H1 (cell line): ENCODE results near the gene CNPY2. TPM values are rescaled to one million over a fixed set of nuclear protein-coding genes. Genes with fewer than 3 reads are reported as not detected.

ENCODE experiments used
- CTCF ChIA-PET: fragments of 300-600 bp; sonication (Branson Sonifier 250); formaldehyde crosslinking; loops from one replicate; lab custom pipeline; 2021; ENCODE audit not compliant: partially characterized antibody; lab: Charles Lee
- POLR2A ChIA-PET: fragments of 300-600 bp; sonication (Branson Sonifier 250); formaldehyde crosslinking; loops from one replicate; lab custom pipeline; 2021; ENCODE audit warnings: inconsistent platforms; ENCODE audit not compliant: partially characterized antibody; lab: Charles Lee
- DNase-seq, 2 experiments: peaks; one replicate each; pipeline versions ENCODE4 v3.0.0 to v3.0.0-alpha.2; 2010 to 2022; ENCODE audit warnings: low spot score in 2 of 2, low read depth in 1 of 2, mixed read lengths in 1 of 2
- FAIRE-seq: peaks from 2 replicates; lab custom pipeline; 2011; peaks lifted over from hg19 to GRCh38; lab: Jason Lieb, UNC
- H2AFZ ChIP-seq: 2 replicates; pipeline ENCODE4 v1.8.1; 2012; ENCODE audit warnings: low read length, inconsistent platforms
- H2AK5ac ChIP-seq: 2 replicates; pipeline ENCODE4 v1.6.1; 2013; ENCODE audit warnings: low read depth, low read length
- H2BK120ac ChIP-seq: replicated peaks from 2 replicates; pipeline ENCODE3; 2013; ENCODE audit warnings: low read depth, low read length, inconsistent platforms
- H2BK12ac ChIP-seq: 2 replicates; pipeline ENCODE4 v1.6.1; 2013; ENCODE audit warnings: low read depth, low read length
- H2BK15ac ChIP-seq: 2 replicates; pipeline ENCODE4 v1.6.1; 2013; ENCODE audit warnings: low read length
- H2BK20ac ChIP-seq: 2 replicates; pipeline ENCODE4 v1.6.1; 2013; ENCODE audit warnings: low read length
- H2BK5ac ChIP-seq: 2 replicates; pipeline ENCODE4 v1.6.1; 2013; ENCODE audit warnings: low read depth, low read length
- H3K14ac ChIP-seq: 2 replicates; pipeline ENCODE4 v1.6.1; 2013; ENCODE audit warnings: inconsistent platforms; ENCODE audit not compliant: insufficient read length
- H3K18ac ChIP-seq: 2 replicates; pipeline ENCODE4 v1.6.1; 2013; ENCODE audit warnings: low read length; ENCODE audit errors: extremely low read depth
- H3K23ac ChIP-seq: 2 replicates; pipeline ENCODE4 v1.6.1; 2013; ENCODE audit warnings: inconsistent platforms; ENCODE audit not compliant: insufficient read length
- H3K23me2 ChIP-seq: 2 replicates; pipeline ENCODE4 v1.6.1; 2013; ENCODE audit warnings: low read depth, low read length
- H3K27ac ChIP-seq: 2 replicates; pipeline ENCODE4 v1.6.1; 2011; ENCODE audit warnings: low read depth, low read length, inconsistent platforms
- H3K27me3 ChIP-seq, 4 experiments: replicated peaks in 1 of 4; 1 replicate in 1 of 4; 2 replicates in 3 of 4; pipeline versions ENCODE4 v1.6.1 to v1.8.1; 2011 to 2013; ENCODE audit warnings: low read length in 3 of 4, mild to moderate bottlenecking in 3 of 4, inconsistent platforms in 2 of 4, mixed read lengths in 2 of 4, moderate library complexity in 1 of 4; ENCODE audit not compliant: control insufficient read depth in 3 of 4, insufficient read depth in 3 of 4; ENCODE audit errors: extremely low read depth in 1 of 4
- H3K36me3 ChIP-seq, 4 experiments: 2 replicates each; pipeline versions ENCODE4 v1.6.1 to v1.8.1; 2011 to 2013; ENCODE audit warnings: mild to moderate bottlenecking in 4 of 4, low read length in 3 of 4, moderate library complexity in 2 of 4, control low read depth in 1 of 4, inconsistent platforms in 1 of 4; ENCODE audit not compliant: insufficient read depth in 4 of 4, control insufficient read depth in 2 of 4
- H3K4ac ChIP-seq: replicated peaks from 2 replicates; pipeline ENCODE3; 2013; ENCODE audit warnings: low read length, low read depth, mixed read lengths, inconsistent platforms; ENCODE audit not compliant: insufficient read length
- H3K4me1 ChIP-seq, 4 experiments: replicated peaks in 1 of 4; 1 replicate in 1 of 4; 2 replicates in 3 of 4; pipeline versions ENCODE4 v1.6.1 to v1.8.1; 2011 to 2013; ENCODE audit warnings: low read length in 3 of 4, inconsistent platforms in 2 of 4, mixed read lengths in 1 of 4; ENCODE audit not compliant: insufficient read depth in 4 of 4, control insufficient read depth in 3 of 4
- H3K4me2 ChIP-seq, 2 experiments: 2 replicates each; pipeline versions ENCODE4 v1.6.1 to v1.8.1; 2011 to 2013; ENCODE audit warnings: low read depth in 2 of 2, low read length in 2 of 2, control low read depth in 1 of 2, inconsistent platforms in 1 of 2, mild to moderate bottlenecking in 1 of 2; ENCODE audit not compliant: insufficient read depth in 1 of 2
- H3K4me3 ChIP-seq, 4 experiments: fragments of 200-600, 300-600 bp in 1 of 4; sonication (generic), shearing (Covaris generic), sonication (Bioruptor Twin) in 1 of 4; 2 replicates each; pipeline versions ENCODE4 v1.5.1 to v1.8.1; 2011 to 2016; ENCODE audit warnings: low read length in 4 of 4, low read depth in 3 of 4, control low read depth in 2 of 4, inconsistent platforms in 2 of 4, mild to moderate bottlenecking in 2 of 4, mixed read lengths in 1 of 4, moderate library complexity in 1 of 4; ENCODE audit not compliant: insufficient read depth in 2 of 4; ENCODE audit errors: extremely low read depth in 1 of 4
- H3K56ac ChIP-seq: replicated peaks from 2 replicates; pipeline ENCODE3; 2013; ENCODE audit warnings: low read depth, mild to moderate bottlenecking, mixed read lengths, low read length, inconsistent platforms; ENCODE audit not compliant: insufficient read length
- H3K79me1 ChIP-seq: 2 replicates; pipeline ENCODE4 v1.6.1; 2013; ENCODE audit warnings: low read depth, low read length, control low read depth
- H3K79me2 ChIP-seq, 2 experiments: 2 replicates each; pipeline versions ENCODE4 v1.6.1 to v1.8.1; 2012 to 2013; ENCODE audit warnings: low read length in 2 of 2, mild to moderate bottlenecking in 2 of 2, inconsistent platforms in 1 of 2; ENCODE audit not compliant: insufficient read depth in 2 of 2, control insufficient read depth in 1 of 2
- H3K9ac ChIP-seq, 4 experiments: replicated peaks in 1 of 4; 1 replicate in 1 of 4; 2 replicates in 3 of 4; pipeline versions ENCODE4 v1.6.1 to v1.8.1; 2011 to 2013; ENCODE audit warnings: low read depth in 3 of 4, low read length in 3 of 4, control low read depth in 2 of 4, mild to moderate bottlenecking in 2 of 4, moderate library complexity in 2 of 4, inconsistent platforms in 1 of 4; ENCODE audit errors: extremely low read depth in 1 of 4
- H3K9me3 ChIP-seq, 2 experiments: 2 replicates each; pipeline versions ENCODE4 v1.6.1 to v1.8.1; 2012 to 2013; ENCODE audit warnings: mild to moderate bottlenecking in 2 of 2, moderate library complexity in 2 of 2, control low read depth in 1 of 2, inconsistent platforms in 1 of 2, low read depth in 1 of 2, low read length in 1 of 2, mixed read lengths in 1 of 2; ENCODE audit not compliant: insufficient read depth in 2 of 2
- H4K20me1 ChIP-seq, 2 experiments: replicated peaks in 1 of 2; 2 replicates each; pipeline versions ENCODE3 to v1.8.1; 2011 to 2013; ENCODE audit warnings: inconsistent platforms in 2 of 2, low read length in 2 of 2, mild to moderate bottlenecking in 1 of 2; ENCODE audit not compliant: insufficient read depth in 2 of 2, control insufficient read depth in 1 of 2
- H4K5ac ChIP-seq: 2 replicates; pipeline ENCODE4 v1.6.1; 2013; ENCODE audit warnings: low read length, low read depth, mixed read lengths, inconsistent platforms; ENCODE audit not compliant: insufficient read length
- H4K8ac ChIP-seq: 2 replicates; pipeline ENCODE4 v1.8.0; 2013; ENCODE audit warnings: mild to moderate bottlenecking, moderate library complexity, low read length, inconsistent platforms; ENCODE audit not compliant: insufficient read depth; ENCODE audit errors: extremely low read depth
- H4K91ac ChIP-seq: replicated peaks from 2 replicates; pipeline ENCODE3; 2013; ENCODE audit warnings: low read length, mixed read lengths, inconsistent platforms; ENCODE audit not compliant: insufficient read length
- GABPA ChIP-seq: IDR thresholded peaks from 2 replicates; pipeline ENCODE4 v1.6.1; 2011; ENCODE audit warnings: mild to moderate bottlenecking, low read length, moderate library complexity, borderline replicate concordance; ENCODE audit not compliant: insufficient read depth
- WGBS, 2 experiments: shearing (Covaris generic) in 1 of 2; methylation state at CpG; one replicate each; pipeline versions ENCODE4 v1.1.6 to v1.1.7; 2013 to 2015; ENCODE audit warnings: low lambda C conversion rate in 2 of 2, mixed read lengths in 2 of 2, inconsistent platforms in 1 of 2, low coverage in 1 of 2, missing lambda C conversion rate in 1 of 2; ENCODE audit not compliant: insufficient replicate concordance in 2 of 2, insufficient coverage in 1 of 2, insufficient read length in 1 of 2; ENCODE audit errors: extremely low coverage in 1 of 2, missing lambda C conversion rate in 1 of 2; 5-methylcytosine and 5-hydroxymethylcytosine counted together
- polyA plus RNA-seq, 7 experiments: library from polyadenylated mRNA; depleted of rRNA in 3 of 7; stranded (reverse) in 5 of 7; unstranded in 2 of 7; fragments of >200 nt in 5 of 7; fragments of 200-250 nt in 2 of 7; gene quantifications; 1 replicate in 5 of 7; 2 replicates in 1 of 7; 4 replicates in 1 of 7; pipeline versions ENCODE4 v1.2.1 to v1.2.3, GENCODE V29; 2011 to 2013; ENCODE audit warnings: missing spikeins in 2 of 7, mixed read lengths in 2 of 7
- total RNA-seq: library from RNA; stranded (reverse); fragmentation: NEBNext Ultra II Directional; extraction: Animal tissue kit (Norgen Biotek cat#: 25700); gene quantifications from 2 replicates; pipeline ENCODE4 v1.2.1, GENCODE V29; 2021

CNPY2 gene
- total and polyA plus RNA-seq, 2 of the 8 experiments (the other 6 are each of a cell fraction or from before 2014, with no cell fraction given), result 203 to 281 TPM

DNA sequence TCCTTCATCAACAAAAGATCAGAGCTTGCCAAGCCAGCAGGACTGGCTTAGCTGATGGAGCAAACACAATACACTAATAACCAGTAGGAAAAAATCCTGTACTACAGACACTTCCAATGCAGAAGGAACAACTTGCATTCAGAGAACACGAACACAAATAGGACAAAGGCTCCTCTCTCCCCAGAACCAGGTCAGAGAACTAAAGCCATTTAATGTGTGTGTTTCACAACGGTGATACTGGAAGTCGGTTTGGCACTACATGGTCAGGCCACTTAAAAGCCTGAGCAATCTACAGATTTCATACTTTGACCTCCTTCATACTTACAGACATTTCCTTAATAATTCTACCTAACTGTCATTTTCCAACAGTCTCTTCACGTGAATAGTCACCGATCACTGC lies 22.0 kb downstream of the CNPY2 start:
- Histone ChIP-seq H3K4me1 (no peaks in the 10 kb centered on the region), H4K91ac (no peak overlapping the region), H2AK5ac (no peak overlapping the region), H3K27me3 (no peaks in the 10 kb centered on the region), H3K56ac (no peak overlapping the region), H2AFZ (no peak overlapping the region), H3K23ac (no peak overlapping the region), H3K79me1 (no peaks in the 10 kb centered on the region), H4K8ac (no peak overlapping the region), H3K18ac (no peak overlapping the region), H3K9me3 (no peaks in the 10 kb centered on the region), H2BK15ac (no peak overlapping the region), H2BK20ac (no peak overlapping the region), H4K20me1 (peaks cover 0 to 7% of the 10 kb centered on the region in 2 experiments), H3K27ac (no peak overlapping the region), H3K36me3 (peaks cover 4 to 26% (median 7%) of the 10 kb centered on the region in 4 experiments; a peak in 6 of 8 replicates), H3K14ac (no peak overlapping the region), H3K4me3 (no peak overlapping the region), H3K79me2 (peaks cover 12 to 48% of the 10 kb centered on the region in 2 experiments), H2BK12ac (no peak overlapping the region), H2BK5ac (no peak overlapping the region), H3K9ac (no peak overlapping the region), H3K4ac (no peak overlapping the region), H3K23me2 (no peaks in the 10 kb centered on the region), H4K5ac (no peak overlapping the region), H2BK120ac (no peak overlapping the region), H3K4me2 (no peak overlapping the region)
- FAIRE-seq, result no peak
- POLR2A ChIA-PET, result interaction anchor here (0.6 to 2.2 kb wide), 6 partner anchors 10 to 180 kb away, joined by 3 to 8 read pairs (median 4); no protein-coding TSS in a partner anchor
- DNase-seq, result no peak
- CTCF ChIA-PET, result interaction anchor here (1.2 to 1.7 kb wide), 4 partner anchors 8 to 28 kb away, joined by 3 to 5 read pairs (median 4); no protein-coding TSS in a partner anchor
- TF ChIP-seq GABPA, result no peak
- 96% methylated on average over 5 of the region's 5 CpGs; no CpG with 5 or more reads in 1 of the 2 experiments for WGBS, 2 experiments
